K562 (cell line): Measurements from ENCODE around the gene PDK1. TPM values are rescaled to one million over a fixed set of nuclear protein-coding genes. Genes with fewer than 3 reads are reported as not detected.

Source experiments
- ATF6 ChIP-seq: sonication (generic); formaldehyde crosslinking; IDR thresholded peaks from 2 replicates; pipeline ENCODE4 v1.4.0; 2020; ENCODE audit warnings: mild to moderate bottlenecking, missing genetic modification reagents
- BRD4 ChIP-seq: fragments of 200-600 bp; sonication (generic); IDR thresholded peaks from 2 replicates; pipeline ENCODE4 v1.6.1; 2017; ENCODE audit warnings: inconsistent platforms
- BRD9 ChIP-seq: fragments of 450-650 bp; IDR thresholded peaks from 2 replicates; pipeline ENCODE4 v1.6.1; 2018; ENCODE audit warnings: low read depth; ENCODE audit not compliant: partially characterized antibody
- BRF1 ChIP-seq: IDR thresholded peaks from 3 replicates; pipeline ENCODE4 v1.6.1; 2011; ENCODE audit warnings: borderline replicate concordance, mild to moderate bottlenecking; ENCODE audit not compliant: insufficient read length; ENCODE audit errors: extremely low read depth
- CBX1 ChIP-seq: sonication (generic); IDR thresholded peaks from 2 replicates; pipeline ENCODE4 v1.6.1; 2016; ENCODE audit warnings: antibody characterized with exemption, low read depth, mild to moderate bottlenecking
- CREB1 ChIP-seq, 2 experiments: sonication (generic) in 1 of 2; formaldehyde crosslinking in 1 of 2; IDR thresholded peaks; 2 replicates each; pipeline versions ENCODE4 v1.6.1 to v1.8.0; 2012 to 2022; ENCODE audit warnings: inconsistent platforms in 1 of 2, mild to moderate bottlenecking in 1 of 2, missing genetic modification reagents in 1 of 2, moderate library complexity in 1 of 2
- HNRNPUL1 ChIP-seq: fragments of 200-400 bp; formaldehyde crosslinking; IDR thresholded peaks from 2 replicates; pipeline ENCODE4 v1.6.1; 2017; ENCODE audit warnings: low read length
- MAZ ChIP-seq, 2 experiments: fragments of 450-650 bp in 1 of 2; sonication (generic) in 1 of 2; formaldehyde crosslinking; IDR thresholded peaks in 1 of 2; conservative IDR thresholded peaks in 1 of 2; 2 replicates each; pipeline versions ENCODE4 v1.4.0 to v1.5.0; 2020; ENCODE audit warnings: mild to moderate bottlenecking in 1 of 2, missing genetic modification reagents in 1 of 2
- MEF2D ChIP-seq: conservative IDR thresholded peaks from 2 replicates; pipeline ENCODE4 v1.6.1; 2016; ENCODE audit warnings: low read depth, missing genetic modification characterization, missing compliant biosample characterization
- NFATC3 ChIP-seq: fragments of 450-650 bp; IDR thresholded peaks from 2 replicates; pipeline ENCODE4 v1.6.1; 2017; ENCODE audit warnings: mild to moderate bottlenecking
- PHB ChIP-seq: fragments of 250-450 bp; sonication (Bioruptor Pico); IDR thresholded peaks from 2 replicates; pipeline ENCODE4 v1.5.0; 2021
- POLR2AphosphoS5 ChIP-seq: IDR thresholded peaks from 2 replicates; pipeline ENCODE4 v1.6.1; 2011; ENCODE audit warnings: mild to moderate bottlenecking, low read depth, low read length, moderate library complexity; ENCODE audit not compliant: control insufficient read depth, insufficient read depth
- RUNX1 ChIP-seq: sonication (generic); IDR thresholded peaks from 2 replicates; pipeline ENCODE4 v1.6.1; 2016; ENCODE audit warnings: antibody characterized with exemption, low read depth
- SAP30 ChIP-seq: fragments of 200-600 bp; sonication (generic); IDR thresholded peaks from 2 replicates; pipeline ENCODE4 v1.6.1; 2012; ENCODE audit warnings: borderline replicate concordance, low read depth, mild to moderate bottlenecking, moderate library complexity, low read length, control low read depth, inconsistent platforms; ENCODE audit not compliant: insufficient read depth, poor library complexity, severe bottlenecking
- SMAD3 ChIP-seq: fragments of 450-650 bp; formaldehyde crosslinking; conservative IDR thresholded peaks from 2 replicates; pipeline ENCODE4 v1.4.0; 2020; ENCODE audit warnings: mild to moderate bottlenecking
- ZFP91 ChIP-seq: sonication (generic); formaldehyde crosslinking; IDR thresholded peaks from 2 replicates; pipeline ENCODE4 v1.8.0; 2022; ENCODE audit warnings: mild to moderate bottlenecking, missing genetic modification reagents
- polyA plus RNA-seq, 8 experiments: library from polyadenylated mRNA; depleted of rRNA in 4 of 8; stranded (reverse) in 5 of 8; unstranded in 3 of 8; fragments of >200 nt; fragmentation: Nextera tagmentation in 2 of 8; fragmentation: Illumina TruSeq in 1 of 8; extraction: Ambion mirVana in 2 of 8; extraction: Trizol in 1 of 8; gene quantifications; 2 replicates each; pipeline versions ENCODE4 v1.2.1 to v1.2.3, GENCODE V29; 2011 to 2014; ENCODE audit warnings: inconsistent platforms in 1 of 8, missing spikeins in 1 of 8
- total RNA-seq, 7 experiments: library from RNA; depleted of rRNA in 6 of 7; stranded (reverse); fragments of >200 nt in 6 of 7; fragmentation: Illumina TruSeq in 2 of 7; extraction: Trizol in 2 of 7; gene quantifications; 2 replicates each; pipeline versions ENCODE4 v1.2.1 to v1.2.3, GENCODE V29; 2011 to 2021; ENCODE audit warnings: low replicate concordance in 1 of 7
- TF ChIP-seq, protein P1 (sequence below): conservative IDR thresholded peaks from 2 replicates; pipeline ENCODE4 v1.6.1; 2011; ENCODE audit warnings: low read depth, mild to moderate bottlenecking, low read length; ENCODE audit not compliant: control insufficient read depth
- TF ChIP-seq, protein P2 (sequence below): fragments of 250-450 bp; sonication (Bioruptor Pico); IDR thresholded peaks from 2 replicates; pipeline ENCODE4 v1.4.0; 2020; ENCODE audit warnings: mild to moderate bottlenecking, moderate library complexity

PDK1 gene
- total and polyA plus RNA-seq, 9 of the 15 experiments (the other 6 are each of a cell fraction or from before 2014, with no cell fraction given): 3.5 to 176 (median 13.9) TPM

DNA sequence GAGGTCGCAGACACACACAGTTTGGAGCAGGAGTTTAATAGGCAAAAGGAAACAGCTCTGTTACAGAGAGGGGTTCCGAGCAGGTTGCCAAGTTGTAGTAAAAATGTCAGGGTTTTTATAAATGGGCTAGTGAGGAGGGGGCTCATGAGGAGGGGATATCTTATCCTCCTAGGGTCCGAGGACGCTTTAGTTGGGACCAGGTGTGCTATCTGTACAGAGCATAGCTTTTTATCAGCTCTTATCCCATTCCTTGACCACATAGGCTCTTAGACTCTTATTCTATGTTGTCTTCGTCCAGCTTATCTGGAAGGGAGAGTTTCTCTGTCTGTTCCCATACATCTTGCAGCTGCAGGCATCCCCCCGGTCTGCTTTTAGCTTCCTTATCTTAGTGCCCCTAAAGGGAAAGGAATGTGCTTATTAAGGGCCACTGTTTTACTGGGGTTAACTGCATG lies 44.7 kb downstream of the PDK1 start (continued):
- TF ChIP-seq POLR2AphosphoS5: peak; percentile 97
- no peak for TF ChIP-seq BRF1
- TF ChIP-seq CREB1 (IDR thresholded peaks at IDR 0.05): peak; percentile 66; the same call in 1 of the 2 replicates
- TF ChIP-seq CREB1 (CRISPR knock-in tag; IDR thresholded peaks at IDR 0.05): no peak
- TF ChIP-seq NFATC3: no peak
- TF ChIP-seq SAP30: no peak
- TF ChIP-seq BRD9: peak; percentile 31
- TF ChIP-seq BRD4: no peak
- TF ChIP-seq MAZ (CRISPR knock-in tag; conservative IDR thresholded peaks at IDR 0.05 in 1 of 2, IDR thresholded peaks at IDR 0.05 in 1 of 2): peak in 1 of 2 experiments; percentile 74; a peak in 2 of 4 replicates
- no peak for TF ChIP-seq PHB (CRISPR knock-in tag)
- peak; percentile 90 for TF ChIP-seq MEF2D (tag)
- 0 out of 2 replicates have a peak, but pooled peaks have one; percentile 62 for TF ChIP-seq RUNX1
- no peak for TF ChIP-seq ATF6 (CRISPR knock-in tag)
- TF ChIP-seq HNRNPUL1: no peak
- TF ChIP-seq, protein P1, sequence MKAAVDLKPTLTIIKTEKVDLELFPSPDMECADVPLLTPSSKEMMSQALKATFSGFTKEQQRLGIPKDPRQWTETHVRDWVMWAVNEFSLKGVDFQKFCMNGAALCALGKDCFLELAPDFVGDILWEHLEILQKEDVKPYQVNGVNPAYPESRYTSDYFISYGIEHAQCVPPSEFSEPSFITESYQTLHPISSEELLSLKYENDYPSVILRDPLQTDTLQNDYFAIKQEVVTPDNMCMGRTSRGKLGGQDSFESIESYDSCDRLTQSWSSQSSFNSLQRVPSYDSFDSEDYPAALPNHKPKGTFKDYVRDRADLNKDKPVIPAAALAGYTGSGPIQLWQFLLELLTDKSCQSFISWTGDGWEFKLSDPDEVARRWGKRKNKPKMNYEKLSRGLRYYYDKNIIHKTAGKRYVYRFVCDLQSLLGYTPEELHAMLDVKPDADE: no peak; the same call in 1 of the 2 replicates
- no peak for TF ChIP-seq CBX1
- TF ChIP-seq SMAD3: no peak
- TF ChIP-seq, protein P2, sequence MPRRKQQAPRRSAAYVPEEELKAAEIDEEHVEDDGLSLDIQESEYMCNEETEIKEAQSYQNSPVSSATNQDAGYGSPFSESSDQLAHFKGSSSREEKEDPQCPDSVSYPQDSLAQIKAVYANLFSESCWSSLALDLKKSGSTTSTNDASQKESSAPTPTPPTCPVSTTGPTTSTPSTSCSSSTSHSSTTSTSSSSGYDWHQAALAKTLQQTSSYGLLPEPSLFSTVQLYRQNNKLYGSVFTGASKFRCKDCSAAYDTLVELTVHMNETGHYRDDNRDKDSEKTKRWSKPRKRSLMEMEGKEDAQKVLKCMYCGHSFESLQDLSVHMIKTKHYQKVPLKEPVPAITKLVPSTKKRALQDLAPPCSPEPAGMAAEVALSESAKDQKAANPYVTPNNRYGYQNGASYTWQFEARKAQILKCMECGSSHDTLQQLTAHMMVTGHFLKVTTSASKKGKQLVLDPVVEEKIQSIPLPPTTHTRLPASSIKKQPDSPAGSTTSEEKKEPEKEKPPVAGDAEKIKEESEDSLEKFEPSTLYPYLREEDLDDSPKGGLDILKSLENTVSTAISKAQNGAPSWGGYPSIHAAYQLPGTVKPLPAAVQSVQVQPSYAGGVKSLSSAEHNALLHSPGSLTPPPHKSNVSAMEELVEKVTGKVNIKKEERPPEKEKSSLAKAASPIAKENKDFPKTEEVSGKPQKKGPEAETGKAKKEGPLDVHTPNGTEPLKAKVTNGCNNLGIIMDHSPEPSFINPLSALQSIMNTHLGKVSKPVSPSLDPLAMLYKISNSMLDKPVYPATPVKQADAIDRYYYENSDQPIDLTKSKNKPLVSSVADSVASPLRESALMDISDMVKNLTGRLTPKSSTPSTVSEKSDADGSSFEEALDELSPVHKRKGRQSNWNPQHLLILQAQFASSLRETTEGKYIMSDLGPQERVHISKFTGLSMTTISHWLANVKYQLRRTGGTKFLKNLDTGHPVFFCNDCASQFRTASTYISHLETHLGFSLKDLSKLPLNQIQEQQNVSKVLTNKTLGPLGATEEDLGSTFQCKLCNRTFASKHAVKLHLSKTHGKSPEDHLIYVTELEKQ (CRISPR knock-in tag): no peak
- TF ChIP-seq ZFP91 (CRISPR knock-in tag): no peak
